Panc1 (cell line): ENCODE measurements around the gene CNTLN.

Experiments used
- SIN3A ChIP-seq: IDR thresholded peaks from 2 replicates; pipeline ENCODE4 v1.6.1; 2012; ENCODE audit warnings: low read depth, mild to moderate bottlenecking, low read length, moderate library complexity, borderline replicate concordance; ENCODE audit not compliant: insufficient read depth
- TF ChIP-seq, protein P1 (sequence below): fragments of 450-650 bp; IDR thresholded peaks from 2 replicates; pipeline ENCODE4 v1.5.1; 2017; ENCODE audit warnings: mild to moderate bottlenecking

DNA sequence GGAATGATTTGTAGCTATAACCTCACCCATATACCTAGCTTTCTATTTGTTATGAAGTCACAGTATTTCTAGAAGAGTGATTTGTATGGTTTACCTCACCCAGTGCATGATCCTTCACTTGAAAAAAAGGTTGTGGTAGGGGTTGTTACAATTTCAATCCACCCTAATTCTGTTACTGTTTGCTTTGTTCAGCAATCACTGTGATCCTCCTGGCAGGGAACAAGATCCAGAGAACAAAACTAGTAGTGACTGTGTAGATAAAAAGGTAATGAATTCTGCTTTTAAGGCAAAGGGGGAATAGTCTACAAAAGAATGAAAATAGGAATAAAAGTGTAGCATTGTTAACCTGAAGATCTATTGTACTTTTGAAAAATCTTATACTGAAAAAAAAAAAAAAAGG lies 252.7 kb downstream of the CNTLN start:
- TF ChIP-seq, protein P1, sequence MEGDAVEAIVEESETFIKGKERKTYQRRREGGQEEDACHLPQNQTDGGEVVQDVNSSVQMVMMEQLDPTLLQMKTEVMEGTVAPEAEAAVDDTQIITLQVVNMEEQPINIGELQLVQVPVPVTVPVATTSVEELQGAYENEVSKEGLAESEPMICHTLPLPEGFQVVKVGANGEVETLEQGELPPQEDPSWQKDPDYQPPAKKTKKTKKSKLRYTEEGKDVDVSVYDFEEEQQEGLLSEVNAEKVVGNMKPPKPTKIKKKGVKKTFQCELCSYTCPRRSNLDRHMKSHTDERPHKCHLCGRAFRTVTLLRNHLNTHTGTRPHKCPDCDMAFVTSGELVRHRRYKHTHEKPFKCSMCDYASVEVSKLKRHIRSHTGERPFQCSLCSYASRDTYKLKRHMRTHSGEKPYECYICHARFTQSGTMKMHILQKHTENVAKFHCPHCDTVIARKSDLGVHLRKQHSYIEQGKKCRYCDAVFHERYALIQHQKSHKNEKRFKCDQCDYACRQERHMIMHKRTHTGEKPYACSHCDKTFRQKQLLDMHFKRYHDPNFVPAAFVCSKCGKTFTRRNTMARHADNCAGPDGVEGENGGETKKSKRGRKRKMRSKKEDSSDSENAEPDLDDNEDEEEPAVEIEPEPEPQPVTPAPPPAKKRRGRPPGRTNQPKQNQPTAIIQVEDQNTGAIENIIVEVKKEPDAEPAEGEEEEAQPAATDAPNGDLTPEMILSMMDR, result no peak
- TF ChIP-seq SIN3A, result no peak
